Activated CD8-positive, alpha-beta memory T cell treated with anti-CD3 and anti-CD28 coated beads for 48 hours (primary cell): ENCODE data around the gene ZP1.

Experiments used
- DNase-seq, 3 experiments: peaks; one replicate each; pipeline ENCODE4 v3.0.0-alpha.2; 2020; ENCODE audit warnings: low read depth in 2 of 3, low spot score in 2 of 3

Gene ZP1

GRCh38 chr11:60858731-60859464 lies 8.4 kb upstream of the ZP1 start:
- DNase-seq = no peak

GRCh38 chr11:60859616-60860250 lies 7.6 kb upstream of the ZP1 start:
- no peak for DNase-seq

- DNase-seq = no peak
These were observed 6.4 kb upstream of the ZP1 start for GRCh38 chr11:60860943-60861342.

DNA sequence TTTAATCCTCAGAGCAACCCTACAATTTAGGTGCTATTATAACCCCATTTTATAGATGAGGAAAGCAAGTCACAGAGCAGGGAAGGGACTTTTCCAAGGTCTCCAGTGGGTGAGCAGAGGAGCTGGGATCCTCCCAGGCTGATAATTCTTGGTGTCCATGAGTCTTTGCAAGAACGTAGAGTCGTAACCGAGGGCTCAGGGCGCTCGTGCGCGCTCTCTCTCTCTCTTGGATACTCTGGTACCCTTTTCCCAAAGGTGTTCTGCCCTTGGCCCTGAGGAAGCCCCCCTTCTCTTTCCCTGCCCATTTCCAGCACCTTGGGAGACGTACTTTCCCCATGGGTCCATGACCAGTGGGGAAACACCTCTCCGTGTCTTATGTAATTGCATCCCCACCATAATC lies 5.2 kb upstream of the ZP1 start:
- DNase-seq = no peak

- no peak for DNase-seq
These were observed 3.5 kb upstream of the ZP1 start for GRCh38 chr11:60863550-60864521.

DNA sequence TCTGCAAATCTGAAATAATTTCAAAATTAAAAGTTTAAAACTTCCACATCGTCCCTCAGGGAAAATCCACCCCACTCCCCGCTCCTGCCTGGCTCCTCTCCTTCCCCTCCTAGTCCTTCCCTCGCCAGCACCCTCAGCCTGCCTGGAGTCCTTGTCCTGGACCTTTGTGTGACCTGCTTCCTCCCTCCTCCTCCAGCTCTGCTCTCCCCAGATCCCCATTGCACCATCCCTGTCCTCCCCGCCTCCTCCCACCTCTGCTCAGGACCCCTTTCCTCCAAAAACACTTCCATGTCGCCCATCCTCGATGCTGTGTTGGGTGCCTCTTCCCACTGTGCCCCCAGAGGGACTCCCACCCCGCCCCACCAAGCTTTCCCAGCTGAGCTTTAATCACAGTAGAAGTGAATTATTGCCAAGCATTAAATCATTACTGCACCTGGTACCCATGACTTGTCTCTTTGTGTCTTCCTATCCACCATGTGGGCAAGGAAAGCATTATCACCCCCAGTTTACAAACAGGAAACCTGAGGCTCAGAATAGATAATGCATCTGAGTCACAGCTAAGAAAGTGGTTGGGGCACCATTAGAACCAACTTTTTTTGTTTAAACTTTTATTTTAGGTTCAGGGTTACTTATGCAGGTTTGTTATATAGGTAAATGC lies 2.4 kb upstream of the ZP1 start:
- no peak for DNase-seq

DNA sequence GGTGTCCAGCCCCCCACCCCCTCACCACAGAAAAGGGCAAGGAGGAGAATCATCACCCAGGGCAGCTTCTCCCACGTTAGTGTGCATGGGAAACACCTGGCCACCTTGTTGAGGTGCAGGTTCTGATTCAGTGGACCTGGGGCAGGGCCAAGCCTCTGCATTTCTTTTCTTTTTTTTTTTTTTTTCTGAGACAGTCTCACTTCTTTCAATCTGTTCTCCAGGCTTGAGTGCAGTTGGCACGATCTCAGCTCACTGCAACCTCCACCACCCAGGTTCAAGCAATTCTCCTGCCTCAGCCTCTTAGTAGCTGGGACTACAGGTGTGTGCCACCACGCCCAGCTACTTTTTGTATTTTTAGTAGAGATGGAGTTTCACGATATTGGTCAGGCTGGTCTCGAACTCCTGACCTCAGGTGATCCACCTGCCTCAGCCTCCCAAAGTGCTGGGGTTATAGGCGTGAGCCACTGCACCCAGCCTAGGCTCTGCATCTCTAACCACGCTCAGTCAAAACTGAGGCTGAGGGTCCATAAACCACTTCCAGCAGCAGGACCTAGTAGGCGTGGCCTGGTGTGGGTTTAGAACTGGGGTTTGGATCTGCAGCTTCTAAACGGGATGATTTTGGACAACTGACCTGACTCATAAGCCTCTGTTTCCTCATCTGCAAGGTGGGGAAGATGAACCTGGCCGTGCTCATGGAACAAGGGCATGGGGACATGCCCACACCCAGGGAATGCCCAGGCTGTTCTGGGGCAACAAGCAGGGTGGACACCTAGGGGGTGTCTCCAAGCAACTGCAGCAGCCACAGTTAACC lies 734 bp downstream of the ZP1 start:
- no peak for DNase-seq

- no peak for DNase-seq
These were observed 1.5 kb downstream of the ZP1 start for GRCh38 chr11:60868682-60869450.

DNA sequence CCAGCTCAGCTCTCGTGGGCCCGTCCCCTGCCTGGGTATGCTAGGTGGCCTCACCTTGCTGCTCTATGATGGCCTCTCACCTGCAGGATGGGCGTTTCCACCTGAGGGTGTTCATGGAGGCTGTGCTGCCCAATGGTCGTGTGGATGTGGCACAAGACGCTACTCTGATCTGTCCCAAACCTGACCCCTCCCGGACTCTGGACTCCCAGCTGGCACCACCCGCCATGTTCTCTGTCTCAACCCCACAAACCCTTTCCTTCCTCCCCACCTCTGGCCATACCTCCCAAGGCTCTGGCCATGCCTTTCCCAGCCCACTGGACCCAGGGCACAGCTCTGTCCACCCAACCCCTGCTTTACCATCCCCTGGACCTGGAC lies 2.1 kb downstream of the ZP1 start:
- DNase-seq = no peak

GRCh38 chr11:60870276-60870675 lies 2.9 kb downstream of the ZP1 start:
- DNase-seq = no peak

- no peak for DNase-seq
These were observed 3.5 kb downstream of the ZP1 start for GRCh38 chr11:60870733-60871377.

GRCh38 chr11:60871378-60872061 lies 4.2 kb downstream of the ZP1 start:
- DNase-seq = no peak

DNA sequence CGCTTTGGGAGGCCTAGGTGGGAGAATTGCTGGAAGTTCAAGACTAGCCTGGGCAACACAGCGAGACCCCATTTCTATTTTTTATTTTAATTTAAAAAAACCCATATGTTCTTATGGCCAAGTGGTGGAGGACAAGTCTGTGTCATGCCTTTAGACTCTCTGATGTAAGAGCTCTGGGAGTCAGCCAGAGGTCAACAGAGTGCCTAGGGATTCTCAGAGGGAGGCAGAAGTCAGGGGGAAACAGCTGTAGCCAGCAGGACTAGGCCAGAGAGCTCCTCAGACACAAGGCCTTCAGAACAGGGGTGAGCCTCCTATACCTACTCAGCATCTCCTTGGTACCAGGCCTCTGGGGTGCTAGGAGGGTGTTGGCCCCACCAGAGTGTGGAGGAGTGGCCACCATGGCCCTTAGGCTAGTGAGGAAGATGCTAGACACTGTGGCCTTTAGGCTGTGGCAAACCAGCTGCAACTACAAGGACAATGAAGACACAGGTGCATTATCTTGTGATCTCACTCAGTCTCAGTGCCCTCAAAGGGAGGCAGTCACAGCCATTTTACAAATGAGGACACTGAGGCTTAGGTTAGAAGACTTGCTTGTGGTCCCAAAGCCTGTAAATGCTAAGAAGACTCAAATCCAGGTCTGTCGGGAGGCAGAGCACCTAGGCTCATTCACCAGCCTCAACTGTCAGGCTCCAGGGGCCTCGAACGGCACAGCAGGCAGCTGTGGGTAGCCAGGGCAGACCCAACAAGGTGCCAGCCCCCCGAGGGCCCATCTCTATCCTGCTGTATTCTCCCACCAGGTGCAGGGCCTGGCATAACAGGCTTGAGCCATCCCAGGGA lies 5.0 kb downstream of the ZP1 start:
- no peak for DNase-seq

GRCh38 chr11:60872961-60873524 lies 5.7 kb downstream of the ZP1 start:
- DNase-seq = no peak

GRCh38 chr11:60873533-60873932 lies 6.2 kb downstream of the ZP1 start:
- no peak for DNase-seq

GRCh38 chr11:60874421-60875365 lies 7.4 kb downstream of the ZP1 start:
- no peak for DNase-seq
